ENCODE measurements around the gene CDC7. TPM values are rescaled to one million over a fixed set of nuclear protein-coding genes. Genes with fewer than 3 reads are reported as not detected.

Gene CDC7
- polyA plus RNA-seq (2012; rRNA removed), result 2.6 TPM in 2 replicates
- 3.0 and 3.6 TPM in 2 replicates for polyA plus RNA-seq (2012; cell fraction: cytosol; rRNA removed)
- 4.1 and 7.0 TPM in 2 replicates for polyA plus RNA-seq (2012; cell fraction: nucleus; rRNA removed)

GRCh38 chr1:91500756-91501522 is at the start of gene CDC7:
TSS of gene CDC7 (plus strand) at chr1:91500851. CDS start at chr1:91501717, 866 bp downstream.
- H2AFZ ChIP-seq (ENCODE audit: low read depth), result peak within 1 kb of the TSS; percentile 85
- peak within 1 kb of the TSS; percentile 75 for H3K9ac ChIP-seq
- WGBS (ENCODE audit: low lambda C conversion rate), result 0% methylated on average over 34 of the region's 68 CpGs
- DNase-seq, result peak; percentile 90
- H3K27ac ChIP-seq (ENCODE audit: low read depth in 2 of 2, low read length in 1 of 2), result peak within 1 kb of the TSS; percentile 82 to 96
- peaks cover 13% of the 10 kb centered on the region for H3K79me2 ChIP-seq (ENCODE audit: insufficient read depth)
- ChIA-PET CTCF (interaction anchor here (0.8 to 4.3 kb wide), 8 partner anchors 9 to 385 kb away, joined by 3 to 37 read pairs (median 3); partner anchors contain the start of gene TGFBR3), POLR2A (interaction anchor here (0.7 to 0.9 kb wide), 2 partner anchors 96 to 97 kb away, joined by 3 to 5 read pairs; partner anchors contain the start of gene HFM1)
- peaks cover 0 to 3% of the 10 kb centered on the region in 2 experiments; a peak in 2 of 4 replicates for H3K4me1 ChIP-seq (ENCODE audit: control insufficient read depth in 1 of 2, insufficient read depth in 2 of 2, low read depth in 1 of 2, low read length in 1 of 2)
- no peaks in the 10 kb centered on the region for H3K36me3 ChIP-seq (replicated peaks in 1 of 2; ENCODE audit: control insufficient read depth in 1 of 2, insufficient read depth in 2 of 2, low read length in 1 of 2)
- H3K4me2 ChIP-seq, result peak within 1 kb of the TSS; percentile 79
- H3K9me2 ChIP-seq, result no peaks in the 10 kb centered on the region
- H3K27me3 ChIP-seq (ENCODE audit: insufficient read depth), result no peaks in the 10 kb centered on the region
- H3K4me3 ChIP-seq (ENCODE audit: low read depth in 2 of 2, low read length in 1 of 2), result peak within 1 kb of the TSS; percentile 78 to 83
- H4K20me1 ChIP-seq (ENCODE audit: insufficient read depth), result no peaks in the 10 kb centered on the region
- peaks cover 11% of the 10 kb centered on the region for H3F3A ChIP-seq (replicated peaks; ENCODE audit: insufficient read depth)
- H3K9me3 ChIP-seq, result no peaks in the 10 kb centered on the region
- TF ChIP-seq FOXJ3 (CRISPR knock-in tag; IDR thresholded peaks at IDR 0.05), result no peak
- TF ChIP-seq ZBTB33 (IDR thresholded peaks at IDR 0.05; ENCODE audit: borderline replicate concordance, low read depth), result peak; percentile 7; the same call in 1 of the 2 replicates
- 0 out of 2 replicates have a peak, but pooled peaks have one; percentile 18 for TF ChIP-seq RCOR1 (IDR thresholded peaks at IDR 0.05; ENCODE audit: low read length)
- TF ChIP-seq USF1 (IDR thresholded peaks at IDR 0.05; ENCODE audit: borderline replicate concordance, low read depth), result no peak
- peak; percentile 87; the same call in 1 of the 2 replicates for TF ChIP-seq MAX (IDR thresholded peaks at IDR 0.05; ENCODE audit: low read depth)
- no peak for TF ChIP-seq FOSL2 (IDR thresholded peaks at IDR 0.05; ENCODE audit: borderline replicate concordance, low read depth)
- TF ChIP-seq GABPA (IDR thresholded peaks at IDR 0.05; ENCODE audit: low read depth), result no peak
- TF ChIP-seq FOXM1 (IDR thresholded peaks at IDR 0.05; ENCODE audit: low read depth), result 0 out of 2 replicates have a peak, but pooled peaks have one; percentile 38
- TF ChIP-seq MXI1 (IDR thresholded peaks at IDR 0.05; ENCODE audit: low read depth, low read length), result peak; percentile 92
- TF ChIP-seq RXRA (IDR thresholded peaks at IDR 0.05; ENCODE audit: borderline replicate concordance, low read depth), result no peak
- no peak for TF ChIP-seq RFX5 (IDR thresholded peaks at IDR 0.05; ENCODE audit: low read length)
- peak; percentile 40 for TF ChIP-seq RAD21 (IDR thresholded peaks at IDR 0.05; ENCODE audit: low read length)
- TF ChIP-seq PBX3 (IDR thresholded peaks at IDR 0.05), result 0 out of 2 replicates have a peak, but pooled peaks have one; percentile 3
- TF ChIP-seq GATA2 (CRISPR knock-in tag; IDR thresholded peaks at IDR 0.05), result no peak
- TF ChIP-seq MEF2A (IDR thresholded peaks at IDR 0.05; ENCODE audit: borderline replicate concordance, low read depth), result no peak
- TF ChIP-seq YY1 (IDR thresholded peaks at IDR 0.05; ENCODE audit: low read depth), result 0 out of 2 replicates have a peak, but pooled peaks have one; percentile 47
- TF ChIP-seq TCF12 (IDR thresholded peaks at IDR 0.05), result peak; percentile 32; the same call in 1 of the 2 replicates
- TF ChIP-seq SIN3A (IDR thresholded peaks at IDR 0.05; ENCODE audit: borderline replicate concordance, low read depth, low read length), result peak; percentile 71
- 0 out of 2 replicates have a peak, but pooled peaks have one; percentile 9 for TF ChIP-seq TEAD4 (IDR thresholded peaks at IDR 0.05; ENCODE audit: borderline replicate concordance, insufficient read depth)
- TF ChIP-seq SMC3 (IDR thresholded peaks at IDR 0.05; ENCODE audit: low read depth, low read length), result peak; percentile 41
- TF ChIP-seq CHD2 (IDR thresholded peaks at IDR 0.05; ENCODE audit: low read length, partially characterized antibody), result peak; percentile 58
- peak; percentile 96 for TF ChIP-seq NRF1 (IDR thresholded peaks at IDR 0.05; ENCODE audit: low read depth, low read length)
- no peak for TF ChIP-seq JUND (IDR thresholded peaks at IDR 0.05)
- no peak for TF ChIP-seq IRF3 (IDR thresholded peaks at IDR 0.05; ENCODE audit: low read depth, low read length)
- peak; percentile 15; the same call in 1 of the 2 replicates for TF ChIP-seq TAF1 (IDR thresholded peaks at IDR 0.05; ENCODE audit: borderline replicate concordance, low read depth, low read length)
- TF ChIP-seq USF2 (IDR thresholded peaks at IDR 0.05; ENCODE audit: borderline replicate concordance, low read depth, low read length), result no peak
- no peak; a peak in 1 of 4 replicates for TF ChIP-seq EP300 (IDR thresholded peaks at IDR 0.05; ENCODE audit: borderline replicate concordance in 1 of 2, low read depth in 1 of 2, low read length in 1 of 2)

All from SK-N-SH (cell line).